GM12864 (cell line): Measurements from ENCODE around the gene FAM234B.

Source experiments
- DNase-seq: peaks from one replicate; pipeline ENCODE4 v3.0.0-alpha.2; 2011; ENCODE audit warnings: low read depth
- H3K4me3 ChIP-seq: 2 replicates; pipeline ENCODE4 v1.5.1; 2011; ENCODE audit warnings: mild to moderate bottlenecking, low read depth, low read length, control low read depth
- CTCF ChIP-seq: IDR thresholded peaks from 2 replicates; pipeline ENCODE4 v1.5.1; 2011; ENCODE audit warnings: low read depth, mild to moderate bottlenecking, moderate library complexity, low read length, control low read depth, inconsistent platforms; ENCODE audit errors: missing control alignments

The FAM234B gene

DNA sequence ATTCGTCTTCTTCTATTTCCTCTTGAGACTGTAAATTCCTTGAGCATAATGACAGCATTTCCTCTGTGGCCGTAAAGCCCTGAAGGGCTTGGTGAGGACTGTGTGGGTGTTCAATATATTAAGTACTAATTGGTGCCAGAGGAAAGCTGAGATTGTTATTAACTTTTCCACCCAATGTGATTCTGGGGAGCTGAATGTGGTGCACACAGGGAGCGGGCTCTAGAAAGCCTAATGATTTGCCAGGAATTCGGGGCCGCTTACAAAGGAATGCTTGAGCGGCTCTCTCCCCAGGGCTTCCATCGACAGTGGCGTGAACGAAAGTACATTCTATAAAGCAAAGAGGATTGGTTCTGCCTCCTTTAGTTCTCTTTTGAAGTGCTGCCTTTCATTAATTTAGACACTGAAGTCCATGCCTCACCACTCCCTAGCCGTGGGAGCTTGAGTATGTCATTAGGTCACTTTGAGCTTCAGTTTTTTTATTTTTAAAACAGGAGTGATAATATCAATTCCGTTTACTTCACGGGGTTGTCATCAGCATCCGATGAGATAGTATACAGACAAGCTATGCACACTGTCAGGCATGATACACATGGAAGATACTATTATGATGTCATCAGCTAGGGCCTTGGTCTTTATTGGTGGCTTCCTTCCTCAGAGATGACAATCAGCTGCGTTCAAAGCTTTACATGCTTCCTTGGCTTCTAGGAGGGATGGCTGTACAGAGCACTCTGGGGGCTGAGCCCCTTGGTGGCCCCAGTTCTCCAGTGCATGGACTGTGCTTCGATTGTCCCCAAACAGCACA, 70.3 kb downstream of the FAM234B start:
- no peak for DNase-seq
- no peak for TF ChIP-seq CTCF
- no peak overlapping the region for H3K4me3 ChIP-seq

DNA sequence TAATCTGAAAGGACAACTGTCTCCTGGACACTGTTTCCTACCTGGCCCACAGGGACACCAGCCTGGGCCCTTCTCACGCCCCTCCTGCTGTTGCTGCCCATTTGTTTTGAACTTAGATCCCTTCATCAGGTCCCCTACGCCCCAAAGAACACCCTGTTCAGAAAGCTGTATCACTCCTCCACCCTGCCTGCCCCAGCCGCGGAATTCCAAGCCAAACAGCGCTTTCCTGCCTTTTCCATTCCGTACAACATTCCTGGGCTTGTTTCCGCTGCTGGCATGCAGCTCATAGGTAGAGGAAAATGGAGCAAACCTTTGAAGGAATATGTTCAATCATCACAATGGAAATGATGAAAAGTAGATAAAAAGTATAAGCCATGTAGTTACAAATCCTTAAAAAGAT, 72.1 kb downstream of the FAM234B start:
- no peak for TF ChIP-seq CTCF
- no peak overlapping the region for H3K4me3 ChIP-seq
- DNase-seq, result no peak

- no peak overlapping the region for H3K4me3 ChIP-seq
- no peak for DNase-seq
- no peak for TF ChIP-seq CTCF
Observed at GRCh38 chr12:13117029-13117428, 72.8 kb downstream of the FAM234B start.

DNA sequence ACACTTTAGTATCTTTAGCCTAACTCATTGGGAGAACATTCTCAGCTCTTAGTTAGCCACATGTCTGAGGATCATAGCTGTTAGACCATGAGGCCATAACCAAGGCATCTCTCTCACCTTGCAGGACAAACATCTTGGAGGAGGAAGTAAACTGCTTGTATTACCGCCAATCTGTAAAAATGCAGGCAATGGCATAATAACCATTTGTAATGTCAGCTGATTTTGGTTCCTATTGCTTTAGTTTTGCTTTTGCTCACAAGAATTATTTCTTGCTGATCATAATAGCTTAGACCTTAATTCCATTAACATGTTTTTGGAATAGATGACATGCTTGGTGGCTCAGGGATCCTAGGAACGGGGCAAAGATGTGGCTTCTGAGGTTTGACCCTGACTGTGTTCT, 75.6 kb downstream of the FAM234B start:
- H3K4me3 ChIP-seq, result no peak overlapping the region
- no peak for DNase-seq
- no peak for TF ChIP-seq CTCF

- no peak for TF ChIP-seq CTCF
- DNase-seq, result no peak
Observed at GRCh38 chr12:13120413-13120812, 76.2 kb downstream of the FAM234B start.

GRCh38 chr12:13121568-13121967, 77.4 kb downstream of the FAM234B start:
- DNase-seq, result no peak
- TF ChIP-seq CTCF, result no peak
- H3K4me3 ChIP-seq, result no peak overlapping the region

More at GRCh38 chr12:13120413-13120812, 76.2 kb downstream of the FAM234B start:
- no peak overlapping the region for H3K4me3 ChIP-seq

- H3K4me3 ChIP-seq, result no peak overlapping the region
- DNase-seq, result no peak
- no peak for TF ChIP-seq CTCF
Observed at GRCh38 chr12:13124656-13125505, 80.7 kb downstream of the FAM234B start.
